ENCODE results near the gene IL4R. TPM values are rescaled to one million over a fixed set of nuclear protein-coding genes. Genes with fewer than 3 reads are reported as not detected.

The IL4R gene
- total RNA-seq, 1 donor from 2014 or later, result 12.0 TPM

DNA sequence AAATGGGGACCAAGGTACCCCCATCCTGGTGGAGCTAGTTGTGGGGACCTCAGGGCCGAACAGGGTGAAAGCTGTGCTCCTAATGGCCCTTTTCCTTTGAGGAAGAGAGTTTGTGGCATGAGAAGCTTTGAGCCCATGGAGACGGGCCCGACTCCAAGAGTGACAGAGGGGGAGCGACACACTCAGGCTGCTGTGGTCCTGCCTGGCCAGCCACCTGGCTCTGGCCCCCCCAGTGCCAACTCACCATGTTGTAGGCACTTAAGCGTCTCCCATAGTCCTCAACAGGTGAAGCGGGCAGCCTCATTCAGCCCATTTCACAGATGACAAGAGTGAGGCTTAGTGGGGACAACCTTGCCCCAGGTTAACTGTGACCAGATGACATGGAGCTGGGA is 89.8 kb downstream of the IL4R start:
- TF ChIP-seq, protein P1, sequence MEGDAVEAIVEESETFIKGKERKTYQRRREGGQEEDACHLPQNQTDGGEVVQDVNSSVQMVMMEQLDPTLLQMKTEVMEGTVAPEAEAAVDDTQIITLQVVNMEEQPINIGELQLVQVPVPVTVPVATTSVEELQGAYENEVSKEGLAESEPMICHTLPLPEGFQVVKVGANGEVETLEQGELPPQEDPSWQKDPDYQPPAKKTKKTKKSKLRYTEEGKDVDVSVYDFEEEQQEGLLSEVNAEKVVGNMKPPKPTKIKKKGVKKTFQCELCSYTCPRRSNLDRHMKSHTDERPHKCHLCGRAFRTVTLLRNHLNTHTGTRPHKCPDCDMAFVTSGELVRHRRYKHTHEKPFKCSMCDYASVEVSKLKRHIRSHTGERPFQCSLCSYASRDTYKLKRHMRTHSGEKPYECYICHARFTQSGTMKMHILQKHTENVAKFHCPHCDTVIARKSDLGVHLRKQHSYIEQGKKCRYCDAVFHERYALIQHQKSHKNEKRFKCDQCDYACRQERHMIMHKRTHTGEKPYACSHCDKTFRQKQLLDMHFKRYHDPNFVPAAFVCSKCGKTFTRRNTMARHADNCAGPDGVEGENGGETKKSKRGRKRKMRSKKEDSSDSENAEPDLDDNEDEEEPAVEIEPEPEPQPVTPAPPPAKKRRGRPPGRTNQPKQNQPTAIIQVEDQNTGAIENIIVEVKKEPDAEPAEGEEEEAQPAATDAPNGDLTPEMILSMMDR (IDR thresholded peaks at IDR 0.05; ENCODE audit: borderline replicate concordance), result no peak
- Histone ChIP-seq H3K27me3 (ENCODE audit: low read depth) (peaks cover 64% of the 10 kb centered on the region), H3K36me3 (no peaks in the 10 kb centered on the region), H3K27ac (replicated peaks) (no peak overlapping the region), H3K4me3 (no peak overlapping the region), H3K4me1 (peaks cover 17% of the 10 kb centered on the region), H3K9me3 (replicated peaks) (no peaks in the 10 kb centered on the region)
- no peak for DNase-seq
- intact Hi-C loops (cut with micrococcal nuclease), result no loop called here

DNA sequence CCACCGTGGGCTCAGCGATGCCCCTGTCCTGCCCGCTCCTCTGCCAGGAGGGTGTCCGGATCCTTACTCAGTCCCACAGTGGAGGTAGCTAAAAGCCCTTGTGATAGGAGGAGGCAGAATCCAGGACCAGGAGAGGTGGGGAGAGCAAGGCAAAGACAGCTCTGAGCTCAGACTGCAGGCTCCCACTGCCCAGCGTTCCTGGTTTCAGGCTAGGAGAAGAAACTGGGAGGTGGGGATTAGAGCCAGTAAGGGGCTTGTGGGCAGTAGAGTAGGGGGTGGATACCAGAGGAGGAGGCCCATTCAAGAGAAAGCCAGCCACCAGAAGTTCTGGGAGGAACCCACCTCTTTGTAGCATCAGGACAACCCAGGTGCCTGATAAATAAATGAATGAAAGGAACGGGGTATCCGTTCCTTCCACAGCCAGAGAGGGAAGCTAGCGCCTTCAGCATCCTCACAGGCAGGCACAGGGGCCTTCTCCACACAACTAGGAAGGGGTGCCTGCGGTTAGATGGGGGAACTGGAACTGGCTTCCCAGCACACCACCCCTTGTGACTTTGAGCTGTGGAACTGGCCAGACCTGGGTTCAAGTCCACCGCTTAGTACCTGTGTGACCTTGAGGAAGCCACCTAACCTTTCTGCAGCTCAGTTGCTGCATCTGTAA is 90.5 kb downstream of the IL4R start:
- H3K27ac ChIP-seq (replicated peaks), result no peak overlapping the region
- TF ChIP-seq, protein P1 (IDR thresholded peaks at IDR 0.05; ENCODE audit: borderline replicate concordance), result no peak
- DNase-seq, result no peak
- H3K27me3 ChIP-seq (ENCODE audit: low read depth), result peaks cover 64% of the 10 kb centered on the region
- H3K4me3 ChIP-seq, result no peak overlapping the region
- no peaks in the 10 kb centered on the region for H3K36me3 ChIP-seq
- H3K9me3 ChIP-seq (replicated peaks), result peaks cover under 1% of the 10 kb centered on the region
- H3K4me1 ChIP-seq, result peaks cover 17% of the 10 kb centered on the region
- intact Hi-C loops (cut with micrococcal nuclease), result no loop called here

DNA sequence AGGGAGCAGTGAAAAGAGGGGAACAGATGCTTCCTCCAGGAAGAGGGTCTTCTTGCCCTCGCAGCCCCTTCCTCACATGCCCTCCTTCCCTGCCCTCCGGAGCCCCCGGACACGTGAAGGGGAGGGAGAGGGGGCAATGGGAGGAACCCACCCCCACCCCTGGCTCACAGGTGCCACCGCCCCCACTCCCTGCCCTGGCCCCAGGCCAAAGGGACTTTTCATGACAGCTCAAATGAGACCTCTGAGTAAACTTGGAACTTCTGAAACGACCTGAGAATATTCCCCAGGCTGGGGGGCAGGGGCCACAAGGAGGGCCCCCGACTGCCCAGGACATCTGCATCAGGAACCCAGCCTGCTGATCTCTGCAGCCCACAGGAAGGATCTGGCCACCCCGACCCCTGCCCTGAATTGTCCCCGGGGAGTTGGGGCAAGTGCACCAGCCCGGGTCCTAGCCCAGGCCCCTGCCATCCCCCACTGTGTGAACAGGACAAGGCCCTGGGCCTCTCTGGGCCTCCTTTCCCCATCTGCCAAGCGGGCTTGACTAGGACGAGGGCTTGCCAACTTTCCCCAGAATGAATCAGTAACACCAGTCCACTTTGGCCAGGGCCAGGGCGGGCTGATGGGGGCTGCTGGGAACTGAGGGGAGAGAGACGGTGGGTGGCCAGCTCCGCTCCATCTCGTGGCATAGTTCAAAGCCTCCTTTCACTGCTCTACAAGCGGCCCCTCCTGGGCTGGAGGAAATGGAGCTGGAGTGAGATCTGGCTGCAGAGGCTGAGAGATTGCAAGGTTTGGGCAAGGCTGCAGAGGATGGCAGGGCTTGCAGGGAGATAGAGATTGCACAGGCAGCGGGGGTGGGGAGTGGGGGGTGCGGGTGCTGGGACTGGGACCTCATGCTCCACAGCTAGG is 92.0 kb downstream of the IL4R start:
- no peak overlapping the region for H3K27ac ChIP-seq (replicated peaks)
- peaks cover 64% of the 10 kb centered on the region for H3K27me3 ChIP-seq (ENCODE audit: low read depth)

GRCh38 chr16:27406511-27407128 is 92.8 kb downstream of the IL4R start:
- peaks cover 24% of the 10 kb centered on the region for H3K9me3 ChIP-seq (replicated peaks)
- H3K36me3 ChIP-seq, result no peaks in the 10 kb centered on the region
- H3K27ac ChIP-seq (replicated peaks), result no peak overlapping the region
- no peak overlapping the region for H3K4me3 ChIP-seq
- H3K4me1 ChIP-seq, result peaks cover 15% of the 10 kb centered on the region
- DNase-seq, result no peak
- H3K27me3 ChIP-seq (ENCODE audit: low read depth), result peaks cover 61% of the 10 kb centered on the region
- intact Hi-C loops (cut with micrococcal nuclease), result no loop called here
- TF ChIP-seq, protein P1 (IDR thresholded peaks at IDR 0.05; ENCODE audit: borderline replicate concordance), result no peak

More for the DNA sequence above, 92.0 kb downstream of the IL4R start:
- H3K4me1 ChIP-seq, result peaks cover 17% of the 10 kb centered on the region
- no peaks in the 10 kb centered on the region for H3K36me3 ChIP-seq
- intact Hi-C loops (cut with micrococcal nuclease), result no loop called here
- TF ChIP-seq, protein P1 (IDR thresholded peaks at IDR 0.05; ENCODE audit: borderline replicate concordance), result no peak
- peaks cover 16% of the 10 kb centered on the region for H3K9me3 ChIP-seq (replicated peaks)
- no peak overlapping the region for H3K4me3 ChIP-seq
- DNase-seq, result no peak

DNA sequence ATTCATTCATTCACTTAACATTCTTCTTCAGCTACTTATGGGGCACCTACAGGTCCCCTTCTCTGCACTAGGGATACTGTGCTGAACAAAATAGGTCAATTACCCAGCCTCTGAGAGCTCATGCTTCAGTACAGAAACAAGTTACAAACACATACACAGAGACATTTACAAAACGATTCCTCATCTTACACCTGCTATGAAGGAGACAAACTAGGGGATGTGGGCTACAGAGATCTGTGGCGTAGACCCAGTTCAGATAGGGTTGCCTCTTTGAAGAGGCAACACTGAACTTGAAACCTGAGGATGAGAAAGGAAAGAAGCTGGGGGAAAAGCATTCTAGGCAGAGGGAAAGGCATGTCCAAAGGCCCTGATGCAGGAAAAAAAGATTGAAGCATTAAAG is 93.4 kb downstream of the IL4R start:
- H3K27ac ChIP-seq (replicated peaks), result no peak overlapping the region
- H3K36me3 ChIP-seq, result no peaks in the 10 kb centered on the region
- no peak overlapping the region for H3K4me3 ChIP-seq
- intact Hi-C loops (cut with micrococcal nuclease), result no loop called here
- DNase-seq, result no peak
- peaks cover 10% of the 10 kb centered on the region for H3K4me1 ChIP-seq
- H3K9me3 ChIP-seq (replicated peaks), result peaks cover 29% of the 10 kb centered on the region
- TF ChIP-seq, protein P1 (IDR thresholded peaks at IDR 0.05; ENCODE audit: borderline replicate concordance), result no peak
- H3K27me3 ChIP-seq (ENCODE audit: low read depth), result peaks cover 56% of the 10 kb centered on the region
